HEK293 (cell line): ENCODE results near the gene LEPR.

Experiments used
- CTCF ChIA-PET: fragments of 350-600 bp; formaldehyde crosslinking; extraction: SDS; loops from one replicate; lab custom pipeline; 2021; ENCODE audit warnings: antibody characterized with exemption; lab: Yijun Ruan, JAX
- POLR2A ChIA-PET: fragments of 300-600 bp; formaldehyde crosslinking; extraction: SDS; loops from one replicate; lab custom pipeline; 2020; ENCODE audit warnings: antibody characterized with exemption, inconsistent platforms; lab: Yijun Ruan, JAX
- H3K27ac ChIP-seq: fragments of 200-500 bp; sonication (Bioruptor generic); 2 replicates; pipeline ENCODE4 v1.5.1; 2014; ENCODE audit warnings: low read depth, low read length, control low read depth, inconsistent platforms; ENCODE audit errors: extremely low read depth
- H3K36me3 ChIP-seq, 2 experiments: fragments of 200-500 bp in 1 of 2; sonication (Bioruptor generic) in 1 of 2; 1 replicate in 1 of 2; 2 replicates in 1 of 2; pipeline ENCODE4 v1.5.1; 2014 to 2017; ENCODE audit warnings: inconsistent platforms in 2 of 2, low read length in 2 of 2; ENCODE audit not compliant: control insufficient read depth in 2 of 2, insufficient read depth in 1 of 2
- H3K4me1 ChIP-seq: fragments of 200-500 bp; sonication (Bioruptor generic); 2 replicates; pipeline ENCODE4 v1.5.1; 2014; ENCODE audit warnings: mild to moderate bottlenecking, low read length, inconsistent platforms; ENCODE audit not compliant: control insufficient read depth, insufficient read depth
- H3K4me3 ChIP-seq: 2 replicates; pipeline ENCODE4 v1.5.1; 2011; ENCODE audit warnings: low read depth, mild to moderate bottlenecking, control low read depth, low read length, moderate library complexity
- H3K9me3 ChIP-seq: fragments of 200-500 bp; sonication (Bioruptor generic); 2 replicates; pipeline ENCODE4 v1.5.1; 2014; ENCODE audit warnings: low read depth, low read length, inconsistent platforms; ENCODE audit not compliant: control insufficient read depth, insufficient read depth
- HIC1 ChIP-seq: fragments of 450-650 bp; formaldehyde crosslinking; IDR thresholded peaks from 2 replicates; pipeline ENCODE4 v1.5.1; 2016; ENCODE audit warnings: missing biosample characterization, missing genetic modification characterization
- KLF1 ChIP-seq: fragments of 450-650 bp; formaldehyde crosslinking; IDR thresholded peaks from 2 replicates; pipeline ENCODE4 v1.5.1; 2016; ENCODE audit warnings: missing biosample characterization, missing genetic modification characterization
- PBX3 ChIP-seq: sonication (generic); formaldehyde crosslinking; IDR thresholded peaks from 2 replicates; pipeline ENCODE4 v1.8.1; 2022; ENCODE audit warnings: mild to moderate bottlenecking, moderate library complexity, missing genetic modification reagents
- RBAK ChIP-seq: fragments of 450-650 bp; formaldehyde crosslinking; IDR thresholded peaks from 2 replicates; pipeline ENCODE4 v1.5.1; 2016; ENCODE audit warnings: missing biosample characterization, missing genetic modification characterization
- TCF7L2 ChIP-seq: IDR thresholded peaks from 2 replicates; pipeline ENCODE4 v1.6.1; 2011; ENCODE audit warnings: low read depth, mild to moderate bottlenecking, inconsistent platforms, low read length, moderate library complexity, borderline replicate concordance
- YY2 ChIP-seq: fragments of 450-650 bp; formaldehyde crosslinking; IDR thresholded peaks from 2 replicates; pipeline ENCODE4 v1.5.1; 2016; ENCODE audit warnings: missing biosample characterization, missing genetic modification characterization
- ZBTB11 ChIP-seq: fragments of 450-650 bp; formaldehyde crosslinking; conservative IDR thresholded peaks from 2 replicates; pipeline ENCODE4 v1.5.1; 2016; ENCODE audit warnings: low read depth, missing biosample characterization, missing genetic modification characterization
- ZBTB6 ChIP-seq: fragments of 450-650 bp; formaldehyde crosslinking; IDR thresholded peaks from 2 replicates; pipeline ENCODE4 v1.5.1; 2017; ENCODE audit warnings: missing biosample characterization, missing genetic modification characterization
- ZBTB7A ChIP-seq: fragments of 450-650 bp; formaldehyde crosslinking; IDR thresholded peaks from 2 replicates; pipeline ENCODE4 v1.5.1; 2016; ENCODE audit warnings: low read depth, missing biosample characterization, missing genetic modification characterization
- ZNF114 ChIP-seq: fragments of 450-650 bp; formaldehyde crosslinking; IDR thresholded peaks from 2 replicates; pipeline ENCODE4 v1.5.0; 2017; ENCODE audit warnings: missing biosample characterization, missing genetic modification characterization
- ZNF133 ChIP-seq: fragments of 450-650 bp; formaldehyde crosslinking; IDR thresholded peaks from 2 replicates; pipeline ENCODE4 v1.5.1; 2016; ENCODE audit warnings: missing biosample characterization, missing genetic modification characterization
- ZNF138 ChIP-seq: fragments of 450-650 bp; formaldehyde crosslinking; IDR thresholded peaks from 2 replicates; pipeline ENCODE4 v1.5.1; 2016; ENCODE audit warnings: missing biosample characterization, missing genetic modification characterization, borderline replicate concordance
- ZNF146 ChIP-seq: fragments of 450-650 bp; formaldehyde crosslinking; IDR thresholded peaks from 2 replicates; pipeline ENCODE4 v1.5.1; 2016; ENCODE audit warnings: missing biosample characterization, missing genetic modification characterization
- ZNF148 ChIP-seq: fragments of 450-650 bp; formaldehyde crosslinking; IDR thresholded peaks from 2 replicates; pipeline ENCODE4 v1.5.0; 2017; ENCODE audit warnings: missing biosample characterization, missing genetic modification characterization, borderline replicate concordance
- ZNF155 ChIP-seq: fragments of 450-650 bp; formaldehyde crosslinking; IDR thresholded peaks from 2 replicates; pipeline ENCODE4 v1.5.1; 2016; ENCODE audit warnings: missing biosample characterization, missing genetic modification characterization
- ZNF23 ChIP-seq: fragments of 450-650 bp; formaldehyde crosslinking; IDR thresholded peaks from 2 replicates; pipeline ENCODE4 v1.5.1; 2016; ENCODE audit warnings: missing biosample characterization, missing genetic modification characterization, borderline replicate concordance
- ZNF239 ChIP-seq: fragments of 450-650 bp; formaldehyde crosslinking; IDR thresholded peaks from 2 replicates; pipeline ENCODE4 v1.5.1; 2016; ENCODE audit warnings: missing biosample characterization, missing genetic modification characterization
- ZNF274 ChIP-seq, 2 experiments: fragments of 200-500 bp in 1 of 2; fragments of 450-650 bp in 1 of 2; sonication (Bioruptor generic) in 1 of 2; formaldehyde crosslinking in 1 of 2; IDR thresholded peaks; 2 replicates each; pipeline versions ENCODE4 v1.5.1 to v1.6.1; 2014 to 2016; ENCODE audit warnings: borderline replicate concordance in 1 of 2, inconsistent platforms in 1 of 2, low read length in 1 of 2, missing biosample characterization in 1 of 2, missing genetic modification characterization in 1 of 2
- ZNF514 ChIP-seq: fragments of 450-650 bp; formaldehyde crosslinking; IDR thresholded peaks from 2 replicates; pipeline ENCODE4 v1.5.1; 2016; ENCODE audit warnings: missing biosample characterization, missing genetic modification characterization
- ZNF580 ChIP-seq: fragments of 450-650 bp; formaldehyde crosslinking; IDR thresholded peaks from 2 replicates; pipeline ENCODE4 v1.5.1; 2016; ENCODE audit warnings: missing biosample characterization, missing genetic modification characterization
- ZNF639 ChIP-seq: fragments of 450-650 bp; formaldehyde crosslinking; IDR thresholded peaks from 2 replicates; pipeline ENCODE4 v1.5.1; 2016; ENCODE audit warnings: missing biosample characterization, missing genetic modification characterization

The LEPR gene

GRCh38 chr1:65423884-65424572 lies 3.6 kb downstream of the LEPR start:
- H3K9me3 ChIP-seq, result no peaks in the 10 kb centered on the region
- no peak overlapping the region for H3K27ac ChIP-seq
- peaks cover 0 to 33% of the 10 kb centered on the region in 2 experiments; a peak in 2 of 3 replicates for H3K36me3 ChIP-seq
- TF ChIP-seq KLF1 (tag by site-specific recombination), result no peak
- no peak for TF ChIP-seq ZNF155
- TF ChIP-seq ZNF239 (tag by site-specific recombination), result no peak
- H3K4me1 ChIP-seq, result no peaks in the 10 kb centered on the region
- ChIA-PET POLR2A (interaction anchor here (0.6 kb wide), 1 partner anchor 19 kb away, joined by 3 read pairs; no protein-coding TSS in a partner anchor), CTCF (interaction anchor here (0.6 to 0.9 kb wide), 6 partner anchors 43 to 601 kb away, joined by 3 to 8 read pairs (median 3); no protein-coding TSS in a partner anchor)
- no peak overlapping the region for H3K4me3 ChIP-seq

- H3K9me3 ChIP-seq, result no peaks in the 10 kb centered on the region
- ChIA-PET POLR2A (no interaction called here), CTCF (interaction anchor here (0.6 to 0.8 kb wide), 4 partner anchors 147 to 601 kb away, joined by 3 to 8 read pairs (median 3); no protein-coding TSS in a partner anchor)
- no peak overlapping the region for H3K27ac ChIP-seq
- TF ChIP-seq HIC1 (tag by site-specific recombination), result no peak
- no peak for TF ChIP-seq ZNF274 (IDR thresholded peaks at IDR 0.05; ENCODE audit: low read length)
- no peak for TF ChIP-seq ZNF274 (tag by site-specific recombination; IDR thresholded peaks at IDR 0.05; ENCODE audit: borderline replicate concordance)
- no peak for TF ChIP-seq RBAK (tag by site-specific recombination)
- no peak for TF ChIP-seq ZNF133 (tag by site-specific recombination)
- no peak for TF ChIP-seq ZBTB6 (tag by site-specific recombination)
- no peak for TF ChIP-seq ZNF514 (tag by site-specific recombination)
- no peak for TF ChIP-seq TCF7L2
- TF ChIP-seq ZNF146, result no peak
- no peak for TF ChIP-seq ZNF639 (tag by site-specific recombination)
- no peak for TF ChIP-seq YY2 (tag by site-specific recombination)
- no peak for TF ChIP-seq ZNF23 (tag by site-specific recombination)
- TF ChIP-seq ZNF138, result no peak
- TF ChIP-seq ZNF148 (tag by site-specific recombination), result no peak
- no peak for TF ChIP-seq ZBTB7A
- TF ChIP-seq ZNF580 (tag by site-specific recombination), result no peak
- TF ChIP-seq ZBTB11 (tag by site-specific recombination), result no peak
- TF ChIP-seq ZNF114 (tag by site-specific recombination), result no peak
- no peak for TF ChIP-seq PBX3 (CRISPR knock-in tag)
- H3K36me3 ChIP-seq, result peaks cover 0 to 33% of the 10 kb centered on the region in 2 experiments; a peak in 2 of 3 replicates
- no peaks in the 10 kb centered on the region for H3K4me1 ChIP-seq
- H3K4me3 ChIP-seq, result no peak overlapping the region
These were observed 4.1 kb downstream of the LEPR start for GRCh38 chr1:65424573-65424889.
